LNCAP (cell line): ENCODE data around the gene GABRR3.

Source experiments
- TF ChIP-seq, protein P1 (sequence below): fragments of 450-650 bp; IDR thresholded peaks from 2 replicates; pipeline ENCODE4 v1.5.1; 2017; ENCODE audit warnings: mild to moderate bottlenecking

Gene GABRR3

DNA sequence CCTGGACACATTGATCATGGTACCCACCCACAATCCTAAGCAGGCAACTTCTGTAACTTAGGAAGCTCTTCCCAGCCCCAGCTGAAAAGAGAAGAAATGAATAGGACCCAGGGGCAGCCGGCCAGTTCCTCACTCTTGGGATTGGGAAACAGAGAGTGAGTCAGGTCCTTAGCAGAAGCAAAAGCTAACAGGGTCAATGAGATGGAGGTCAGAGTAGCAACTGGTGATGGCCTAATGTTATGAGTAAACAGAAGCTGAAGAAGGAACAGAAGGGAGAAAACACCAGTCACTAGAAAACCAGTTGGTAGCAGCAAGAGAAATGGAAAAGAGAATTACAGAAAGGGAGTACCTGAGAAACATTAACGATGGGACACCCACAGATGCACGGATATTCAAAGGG lies 82.8 kb downstream of the GABRR3 start:
- TF ChIP-seq, protein P1, sequence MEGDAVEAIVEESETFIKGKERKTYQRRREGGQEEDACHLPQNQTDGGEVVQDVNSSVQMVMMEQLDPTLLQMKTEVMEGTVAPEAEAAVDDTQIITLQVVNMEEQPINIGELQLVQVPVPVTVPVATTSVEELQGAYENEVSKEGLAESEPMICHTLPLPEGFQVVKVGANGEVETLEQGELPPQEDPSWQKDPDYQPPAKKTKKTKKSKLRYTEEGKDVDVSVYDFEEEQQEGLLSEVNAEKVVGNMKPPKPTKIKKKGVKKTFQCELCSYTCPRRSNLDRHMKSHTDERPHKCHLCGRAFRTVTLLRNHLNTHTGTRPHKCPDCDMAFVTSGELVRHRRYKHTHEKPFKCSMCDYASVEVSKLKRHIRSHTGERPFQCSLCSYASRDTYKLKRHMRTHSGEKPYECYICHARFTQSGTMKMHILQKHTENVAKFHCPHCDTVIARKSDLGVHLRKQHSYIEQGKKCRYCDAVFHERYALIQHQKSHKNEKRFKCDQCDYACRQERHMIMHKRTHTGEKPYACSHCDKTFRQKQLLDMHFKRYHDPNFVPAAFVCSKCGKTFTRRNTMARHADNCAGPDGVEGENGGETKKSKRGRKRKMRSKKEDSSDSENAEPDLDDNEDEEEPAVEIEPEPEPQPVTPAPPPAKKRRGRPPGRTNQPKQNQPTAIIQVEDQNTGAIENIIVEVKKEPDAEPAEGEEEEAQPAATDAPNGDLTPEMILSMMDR, result no peak

DNA sequence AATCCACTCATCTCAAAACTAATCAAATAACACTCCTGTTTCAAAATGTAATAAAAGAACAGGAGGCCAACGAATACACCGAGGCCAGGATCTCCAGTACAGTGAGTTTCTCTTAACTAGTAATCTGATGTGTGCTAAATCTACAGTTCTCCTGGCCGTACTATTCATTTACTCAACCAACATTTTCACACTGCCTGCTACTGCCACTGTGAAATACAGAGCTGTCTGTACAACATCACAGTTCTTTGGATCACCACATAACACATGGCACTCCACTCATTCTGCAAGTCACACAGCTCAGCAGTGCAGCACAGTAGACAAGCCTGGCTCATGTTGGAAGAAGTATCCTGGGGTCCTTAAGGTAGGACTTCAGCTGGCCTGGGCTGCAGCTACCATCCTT lies 84.8 kb downstream of the GABRR3 start:
- TF ChIP-seq, protein P1, result no peak

DNA sequence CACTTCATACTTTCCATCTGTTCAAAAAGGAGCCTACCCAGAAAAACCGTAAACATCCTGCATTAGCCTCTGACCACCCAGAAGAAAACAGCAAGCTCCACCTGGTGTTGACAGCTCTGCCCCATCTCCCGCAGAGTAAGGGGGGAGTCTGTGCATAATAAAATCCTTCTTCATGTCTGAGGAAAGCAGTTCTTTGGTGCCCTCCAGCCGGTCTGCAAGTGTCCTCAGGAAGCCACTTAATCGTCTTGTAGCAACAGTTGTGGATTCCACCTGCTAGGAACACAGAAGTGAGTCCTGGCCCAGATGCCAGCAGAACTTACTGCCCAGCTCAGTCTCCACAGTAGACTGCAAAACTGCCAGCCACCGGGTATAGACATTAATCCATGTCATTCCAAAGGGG lies 85.4 kb downstream of the GABRR3 start:
- TF ChIP-seq, protein P1, result no peak

DNA sequence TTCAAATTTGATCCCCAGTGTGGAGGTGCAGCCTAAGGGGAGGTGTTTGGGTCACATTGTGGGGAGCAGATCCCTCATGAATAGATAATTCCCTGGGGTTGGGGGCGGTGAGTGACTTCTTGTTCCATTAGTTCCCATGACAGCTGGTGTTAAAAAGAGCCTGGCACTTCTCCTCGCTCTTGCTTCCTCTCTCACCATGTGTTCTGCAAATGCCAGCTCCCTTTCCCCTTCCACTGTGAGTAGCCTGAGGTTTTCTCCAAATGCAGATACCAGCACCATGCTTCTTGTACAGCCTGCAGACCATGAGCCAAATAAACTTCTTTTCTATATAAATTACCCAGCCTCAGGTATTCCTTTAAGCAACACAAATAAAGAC lies 86.0 kb downstream of the GABRR3 start:
- TF ChIP-seq, protein P1, result no peak

DNA sequence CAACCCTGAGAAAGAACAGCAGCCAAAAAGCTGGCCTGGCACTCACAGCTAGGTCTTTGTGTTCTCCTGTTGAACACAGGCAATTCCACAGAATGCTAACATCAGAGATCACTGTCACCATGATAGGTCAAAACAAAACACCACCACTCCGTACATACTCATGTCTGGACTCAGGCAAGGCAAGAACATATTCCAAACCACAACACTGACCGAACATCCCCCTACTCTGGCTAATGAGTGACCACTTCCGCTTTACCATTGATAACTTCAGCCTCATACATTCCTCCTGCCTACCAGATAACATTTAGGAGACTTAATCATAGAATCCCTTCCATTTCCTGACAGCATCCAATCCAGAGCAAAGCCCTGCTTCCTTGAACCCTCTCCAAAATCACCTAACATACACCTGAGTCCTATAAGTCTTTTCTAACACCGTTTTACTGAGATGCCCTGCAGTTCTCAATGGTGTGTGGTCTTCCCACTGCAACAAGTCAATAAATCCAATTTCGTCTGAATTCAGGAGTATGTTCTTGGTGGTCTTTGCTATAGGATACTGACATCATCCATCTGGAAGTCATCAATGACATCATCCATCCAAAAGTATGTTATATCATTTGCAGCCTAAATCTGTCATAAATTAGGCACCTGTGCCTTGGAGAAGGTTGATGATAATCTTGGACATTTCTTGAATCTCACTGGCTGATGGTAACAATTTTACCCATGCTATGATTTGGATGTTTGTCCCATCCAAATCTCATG lies 86.6 kb downstream of the GABRR3 start:
- TF ChIP-seq, protein P1, result no peak

DNA sequence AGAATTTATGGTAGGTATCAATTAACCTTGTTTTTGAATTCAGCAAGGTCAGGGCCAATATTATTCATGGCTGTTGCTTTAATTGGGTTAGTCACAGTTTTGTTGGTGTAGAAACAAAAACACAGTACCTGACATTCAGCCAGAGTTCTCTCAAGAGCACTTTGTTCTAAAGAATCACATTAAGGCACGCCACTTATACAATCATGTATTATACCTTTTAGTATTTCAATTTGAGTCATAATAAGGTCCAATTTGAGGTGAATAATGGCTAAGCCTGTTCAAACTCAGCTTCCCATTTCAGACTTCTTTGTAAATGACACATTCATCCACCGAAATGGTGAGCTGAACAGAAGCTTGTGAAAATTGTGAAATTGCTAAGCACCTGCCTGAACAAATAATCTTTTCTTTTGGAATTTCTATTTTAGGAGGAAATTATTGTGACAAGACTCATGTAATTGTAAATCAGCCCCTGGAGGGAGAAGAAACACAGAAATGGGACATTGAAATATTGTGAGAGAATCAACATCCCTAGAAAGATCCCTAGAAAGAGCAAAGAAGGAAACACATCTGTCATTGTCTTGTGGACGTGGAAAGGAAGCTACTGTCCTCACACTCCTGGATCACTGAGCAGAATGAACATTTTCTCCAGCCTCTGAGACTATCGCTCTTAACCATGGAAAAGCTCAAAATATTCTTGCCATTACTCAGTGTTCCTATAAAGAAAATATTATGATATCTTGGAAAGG lies 92.1 kb downstream of the GABRR3 start:
- TF ChIP-seq, protein P1, result no peak

DNA sequence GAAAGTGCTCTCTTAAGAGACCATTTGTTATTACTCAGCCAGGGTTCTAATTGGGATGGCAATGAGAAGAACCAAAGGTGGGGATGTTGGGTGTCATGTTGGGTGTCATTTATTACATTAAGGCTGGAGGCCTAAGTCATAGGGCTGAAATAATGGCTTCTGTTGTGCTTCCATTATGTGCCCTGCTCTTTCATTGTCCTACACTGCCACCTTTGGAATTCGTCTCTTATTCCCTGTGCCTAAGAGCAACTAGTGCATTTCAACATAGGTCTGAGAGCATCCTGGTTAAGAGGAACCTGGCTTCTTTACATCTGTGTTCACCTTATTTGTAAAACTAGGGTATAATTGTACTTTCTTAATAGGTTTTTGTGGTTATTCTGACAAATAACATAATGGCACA lies 95.1 kb downstream of the GABRR3 start:
- TF ChIP-seq, protein P1, result no peak
